Activated effector memory CD4-positive, alpha-beta T cell treated with anti-CD3 and anti-CD28 coated beads, Interleukin-2, amount 50 U/mL, for 16 hours (primary cell): ENCODE measurements around the gene PDE5A.
"Not testable (repeated sequence)": the region's sequence is repeated elsewhere in the genome, so short reads cannot be mapped to it uniquely, and the experiment has no call there.

Source experiments
- DNase-seq: peaks from one replicate; pipeline ENCODE4 v3.0.0-alpha.2; 2020

PDE5A gene

DNA sequence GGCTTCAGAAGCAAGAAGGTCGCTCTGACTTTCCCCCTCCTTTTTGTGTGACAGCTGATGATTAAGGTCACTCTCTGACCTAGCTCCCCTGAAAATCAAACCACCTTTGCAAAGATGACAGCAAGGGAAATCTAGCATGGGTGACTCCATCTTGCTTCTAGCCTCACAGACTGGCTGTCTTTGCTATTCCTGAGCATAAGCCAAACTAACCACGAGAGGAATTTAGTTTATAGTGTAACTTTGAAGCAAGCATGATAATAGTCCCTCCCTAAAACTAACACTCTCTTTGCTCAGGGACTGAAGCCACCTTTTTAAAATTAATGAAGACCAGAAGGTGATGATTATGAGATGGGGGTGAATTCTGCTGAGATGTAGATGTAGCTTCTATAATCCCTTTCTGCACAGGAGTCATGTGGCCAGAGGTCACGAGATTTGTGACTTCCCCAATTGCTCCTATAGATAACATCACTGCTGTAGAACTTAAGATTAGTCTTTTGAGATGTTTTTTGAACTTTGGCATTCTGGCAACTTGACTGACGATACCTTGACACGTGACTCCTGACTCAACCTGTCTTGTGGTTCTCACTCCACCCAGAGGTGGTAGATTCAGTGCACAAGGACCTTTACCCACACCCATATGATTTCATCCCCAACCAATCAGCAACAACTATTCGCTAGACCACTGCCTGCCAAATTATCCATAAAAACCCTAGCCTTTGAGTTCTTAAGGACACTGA is 14.9 kb upstream of the PDE5A start:
- DNase-seq = no peak

GRCh38 chr4:119641765-119642164 is 13.2 kb upstream of the PDE5A start:
- no peak for DNase-seq

GRCh38 chr4:119638359-119638758 is 9.8 kb upstream of the PDE5A start:
- DNase-seq = no peak

DNA sequence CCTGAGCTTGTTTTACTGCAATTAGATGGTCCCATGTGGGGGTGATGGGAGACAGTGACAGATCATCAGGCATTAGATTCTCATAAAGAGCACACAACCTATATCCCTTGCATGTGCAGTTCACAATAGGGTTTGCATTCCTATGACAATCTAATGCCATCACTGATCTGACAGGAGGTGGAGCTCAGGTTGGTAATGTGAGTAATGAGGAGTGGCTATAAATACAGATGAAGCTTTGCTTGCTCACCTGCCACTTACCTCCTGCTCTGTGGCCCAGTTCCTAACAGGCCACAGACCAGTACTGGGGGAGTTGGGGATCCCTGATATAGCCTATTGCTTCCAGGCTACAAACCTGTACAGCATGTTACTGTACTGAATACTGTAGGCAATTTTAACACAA is 8.2 kb upstream of the PDE5A start:
- DNase-seq = not testable (repeated sequence)

DNA sequence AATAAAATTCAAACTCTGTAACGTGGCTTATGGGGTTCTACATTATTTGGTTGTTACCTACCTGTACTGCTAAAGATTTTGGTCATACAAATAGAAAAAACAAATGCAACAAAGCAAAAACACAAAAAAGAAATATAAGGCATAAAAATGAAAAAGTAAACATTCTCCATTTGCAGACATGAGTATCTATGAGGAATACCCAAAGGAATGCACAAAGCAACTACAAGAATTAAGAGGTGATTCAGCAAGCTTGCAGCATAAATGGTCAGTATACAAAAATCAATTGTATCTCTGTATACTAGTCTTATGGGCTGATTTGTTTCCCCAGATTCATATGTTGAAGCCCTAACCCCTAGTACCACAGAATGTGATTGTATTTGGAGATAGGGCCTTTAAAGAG is 3.6 kb upstream of the PDE5A start:
- DNase-seq = no peak

DNA sequence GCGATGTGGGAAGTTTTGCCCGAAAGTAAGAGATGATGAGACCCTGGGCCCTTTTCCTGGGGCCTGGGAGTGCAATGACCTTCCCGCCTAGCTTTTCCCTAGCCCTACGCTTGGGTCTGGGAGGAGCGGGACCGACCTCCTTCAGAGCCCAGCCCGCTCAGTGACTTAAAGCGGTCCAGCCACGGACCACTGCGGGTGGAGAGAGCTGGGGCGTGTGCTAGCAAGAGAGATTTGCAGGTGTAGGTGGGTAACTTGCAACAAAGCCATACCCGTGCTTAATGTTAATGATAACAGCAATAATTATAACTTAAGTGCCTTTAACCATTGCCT is 503 bp upstream of the PDE5A start:
- no peak for DNase-seq

DNA sequence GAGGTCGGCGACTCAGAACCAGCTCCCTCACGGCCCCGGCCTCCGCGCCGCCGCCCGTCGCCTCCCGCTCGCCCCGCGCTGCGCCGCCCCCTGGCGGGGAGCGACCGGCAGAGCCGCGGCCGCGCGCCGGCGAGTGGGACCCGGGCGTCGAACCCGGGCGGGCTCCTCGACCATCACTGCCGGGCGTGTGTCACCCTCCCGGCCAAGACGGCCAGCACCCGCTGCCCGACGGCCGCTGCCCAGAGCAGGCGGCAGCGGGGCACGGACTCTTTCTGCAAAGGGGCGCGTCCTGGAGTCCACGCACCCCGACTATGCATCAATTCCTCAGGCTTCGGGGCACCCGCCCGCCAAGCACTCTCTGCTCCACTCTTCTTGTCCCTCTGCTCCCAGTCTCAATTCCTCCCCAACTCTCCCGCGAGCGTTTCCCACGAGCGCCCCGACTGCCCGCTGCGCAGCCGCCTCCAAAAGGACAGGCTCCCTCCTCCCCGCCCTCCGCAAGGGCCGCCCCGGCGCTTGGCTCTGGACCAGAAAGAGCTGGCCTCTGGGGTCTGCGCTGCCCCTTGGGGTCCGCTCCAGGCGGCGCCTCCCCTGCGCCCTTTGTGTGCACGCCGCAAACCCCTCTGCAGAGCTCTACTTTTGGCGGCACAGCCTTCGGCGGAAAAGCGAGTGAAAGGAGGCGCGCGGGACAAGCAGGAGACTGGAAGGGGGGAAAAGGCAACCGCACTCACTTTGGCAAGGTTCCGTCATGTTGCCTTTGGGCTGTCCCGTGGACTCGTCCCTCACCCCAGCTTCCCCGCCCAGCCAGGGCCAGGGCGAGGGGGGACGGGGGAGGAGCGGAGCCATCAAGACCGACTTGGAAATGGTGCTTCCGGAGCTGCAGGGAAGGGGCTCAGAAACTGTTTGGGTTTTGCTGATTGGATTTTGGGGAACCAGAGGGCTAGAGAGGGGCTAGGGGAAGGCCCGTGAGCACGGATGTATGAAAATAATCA is 1.0 kb downstream of the PDE5A start:
- peak; percentile 86 for DNase-seq

DNA sequence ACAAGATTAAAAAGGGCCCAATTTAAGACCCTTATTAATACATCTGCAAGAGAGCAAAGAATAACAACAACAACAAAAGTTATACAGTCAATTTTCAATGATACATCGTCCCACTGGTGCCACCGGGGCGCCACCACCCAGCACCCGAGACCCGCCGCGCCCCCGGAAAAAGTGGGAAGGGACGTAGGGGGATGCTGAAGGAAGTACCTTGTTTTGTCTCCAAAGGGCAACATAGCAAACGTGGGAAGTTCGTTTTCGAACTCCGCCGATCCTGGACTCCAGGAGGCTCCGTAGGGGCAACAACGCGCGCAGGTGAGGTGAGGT is 1.7 kb downstream of the PDE5A start:
- no peak for DNase-seq

DNA sequence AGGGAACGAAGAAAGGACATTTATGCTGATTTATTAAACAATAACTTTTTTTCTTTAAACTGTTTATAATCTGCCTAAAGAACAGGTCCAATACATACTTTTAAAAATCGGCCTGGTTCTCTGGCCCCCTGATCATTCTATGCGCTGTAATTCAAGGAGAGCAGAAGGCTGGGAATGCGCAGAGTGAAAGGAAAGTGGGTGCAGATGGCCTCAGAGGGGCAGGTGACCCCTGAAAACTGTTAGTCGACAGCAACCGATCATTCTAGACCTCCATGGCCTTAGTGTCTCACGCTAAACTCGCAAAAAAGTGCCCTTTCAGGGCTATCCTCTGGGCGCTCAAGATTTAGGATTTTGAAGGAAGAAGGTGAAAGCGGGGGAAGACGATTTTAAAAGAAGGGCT is 2.2 kb downstream of the PDE5A start:
- no peak for DNase-seq

DNA sequence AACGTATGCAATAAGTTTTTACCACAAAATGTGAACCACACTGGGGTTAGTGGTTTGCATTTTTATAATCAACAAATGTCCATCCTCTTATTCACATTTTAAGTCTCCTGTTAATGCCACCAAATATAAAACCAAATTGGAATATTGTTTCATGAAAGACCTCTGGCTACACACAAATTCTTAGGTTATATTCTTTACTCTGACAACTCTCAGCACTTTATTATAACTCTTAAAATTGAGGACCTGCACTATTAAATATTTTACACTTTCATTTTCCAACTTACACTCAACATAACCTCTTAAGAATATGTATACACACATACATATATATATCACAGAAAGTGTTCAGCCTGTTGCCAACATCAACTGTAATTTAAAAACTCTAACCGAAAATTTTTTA is 2.8 kb downstream of the PDE5A start:
- DNase-seq = no peak

DNA sequence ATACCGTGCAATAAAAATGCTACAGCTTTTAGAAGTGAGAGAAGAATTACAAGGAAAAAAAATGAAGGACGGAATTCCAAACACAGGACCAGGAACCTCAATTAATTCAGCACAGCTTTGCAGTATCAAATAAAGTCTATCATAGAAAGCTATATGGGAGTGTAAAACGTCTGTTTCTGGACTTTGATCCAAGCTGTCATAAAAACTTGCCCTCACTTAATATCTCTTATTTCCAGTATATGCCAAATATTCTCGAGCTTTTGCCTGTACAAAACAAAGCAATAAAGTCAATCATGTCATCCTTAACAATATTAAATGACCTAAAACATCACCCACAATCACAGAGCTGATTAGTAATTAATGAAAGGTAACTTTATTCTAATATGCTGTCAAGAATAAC is 4.2 kb downstream of the PDE5A start:
- no peak for DNase-seq

DNA sequence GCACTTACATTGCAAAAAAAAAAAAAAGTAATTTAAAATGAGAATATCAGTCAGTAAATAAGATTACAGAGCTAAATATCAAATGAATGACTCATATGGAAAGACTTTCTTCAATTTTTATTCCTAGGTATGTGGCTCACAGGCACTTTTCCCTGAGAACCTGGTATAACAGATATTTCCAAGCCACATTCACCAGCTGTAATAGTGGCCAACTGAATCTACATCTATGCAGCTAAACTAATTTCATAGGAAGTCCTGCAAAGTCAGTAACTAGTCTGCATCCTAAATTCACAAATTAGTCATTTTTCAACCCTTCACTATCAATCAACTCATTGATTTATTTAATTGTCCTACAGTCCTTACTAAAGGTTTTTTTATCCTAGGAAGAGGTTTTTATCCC is 5.6 kb downstream of the PDE5A start:
- no peak for DNase-seq

DNA sequence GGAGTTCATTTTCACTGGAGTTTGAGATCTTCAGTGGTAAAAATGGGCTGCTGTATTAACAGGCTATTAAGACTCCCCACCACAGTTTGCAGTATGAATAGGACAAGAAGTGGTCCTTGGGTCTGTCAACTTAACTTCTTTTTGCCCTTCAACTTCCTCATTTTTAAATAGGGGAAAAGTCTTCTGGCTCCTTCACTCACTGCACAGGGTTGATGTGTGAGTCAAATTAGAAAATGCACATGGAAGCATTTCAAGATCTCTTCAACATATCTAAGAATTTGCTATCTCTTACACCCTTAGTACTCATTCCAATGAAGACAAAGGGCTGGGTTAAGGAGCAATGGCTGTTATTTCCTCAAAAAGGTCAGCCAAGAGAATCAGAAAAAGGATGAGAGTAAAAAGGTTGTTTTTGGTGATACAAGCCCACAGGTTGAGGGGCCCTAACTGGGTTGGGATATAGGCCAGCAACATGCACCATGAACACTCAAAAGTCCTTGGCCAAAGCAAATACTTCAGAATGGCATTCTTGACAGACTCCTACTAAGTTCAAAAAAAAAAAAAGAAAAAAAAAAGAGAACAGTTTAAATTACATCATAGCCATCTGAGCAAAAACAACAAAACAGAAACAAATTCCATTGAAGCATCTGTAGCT is 13.4 kb downstream of the PDE5A start:
- DNase-seq = no peak

DNA sequence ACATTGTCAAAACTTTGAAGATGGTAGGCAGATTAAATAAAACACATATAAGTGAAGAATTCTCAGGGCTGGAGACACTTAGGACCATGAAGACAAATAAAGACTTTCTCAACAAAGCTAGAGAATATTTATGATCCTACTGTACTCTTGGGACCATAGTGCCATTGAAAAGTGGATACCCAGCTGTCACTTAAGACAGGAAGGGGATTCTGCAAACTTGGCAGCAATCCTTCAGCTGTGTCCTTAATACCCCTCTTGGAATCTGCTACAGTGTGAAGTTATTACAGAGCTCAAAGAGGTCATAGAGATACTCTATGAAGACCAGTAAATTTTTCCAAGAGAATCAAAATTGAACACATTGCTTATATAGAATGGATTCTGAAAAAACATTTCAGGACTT is 24.3 kb downstream of the PDE5A start:
- no peak for DNase-seq

DNA sequence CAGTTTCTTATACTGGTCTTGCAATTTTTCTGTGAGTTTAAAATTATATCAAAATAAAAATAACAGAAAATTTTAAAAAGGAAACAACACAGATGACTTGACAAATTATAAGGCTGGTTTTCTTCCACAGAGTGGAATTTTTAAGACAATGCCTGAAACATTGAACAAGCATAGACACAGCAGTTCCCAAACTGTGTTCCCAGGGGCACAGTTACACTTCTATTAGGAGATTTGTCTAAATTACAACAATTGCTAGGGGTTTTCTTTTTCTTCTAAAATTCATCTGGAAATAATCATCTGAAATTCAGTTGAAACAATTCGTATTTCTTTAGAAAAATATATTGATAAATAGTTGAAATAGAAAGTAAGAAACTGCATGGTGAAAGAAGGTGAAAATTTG is 26.2 kb downstream of the PDE5A start:
- DNase-seq = no peak

DNA sequence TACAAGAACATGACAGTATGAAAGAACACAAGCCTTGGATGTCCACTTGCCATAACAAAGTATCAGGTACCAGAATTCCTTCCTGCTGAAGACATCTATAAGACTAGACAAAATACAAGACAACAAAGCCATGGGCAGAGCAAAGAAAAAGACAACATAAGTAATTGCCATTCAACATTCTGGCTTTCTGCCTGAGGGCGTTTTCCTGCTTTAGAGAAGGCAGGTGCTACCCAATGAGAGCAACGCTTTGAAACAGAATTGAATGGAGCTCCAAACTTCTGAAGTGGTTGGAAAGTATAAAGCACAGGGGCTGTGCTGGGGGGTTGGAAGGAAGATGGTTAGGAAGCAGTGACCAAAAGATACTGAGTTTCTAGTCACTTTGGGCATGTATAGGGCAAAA is 30.1 kb downstream of the PDE5A start:
- no peak for DNase-seq

DNA sequence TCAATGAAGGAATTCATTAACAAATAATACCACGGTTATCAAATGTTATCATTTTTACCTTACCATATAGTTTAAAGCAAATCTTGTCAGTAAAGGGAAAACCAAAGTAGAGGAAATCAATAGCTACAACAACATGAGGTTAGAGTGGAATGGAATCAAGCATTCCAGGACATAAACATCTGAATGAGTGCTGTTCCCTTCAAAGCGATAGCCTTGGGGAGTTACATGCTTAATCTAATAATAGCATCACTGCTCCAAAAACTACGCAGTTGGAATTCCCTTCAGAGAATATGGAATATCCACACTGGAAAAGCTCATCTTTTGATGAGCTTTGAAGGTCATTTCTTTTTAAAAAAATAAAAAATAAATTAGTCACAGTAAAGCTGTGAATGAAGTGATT is 31.2 kb downstream of the PDE5A start:
- DNase-seq = no peak

DNA sequence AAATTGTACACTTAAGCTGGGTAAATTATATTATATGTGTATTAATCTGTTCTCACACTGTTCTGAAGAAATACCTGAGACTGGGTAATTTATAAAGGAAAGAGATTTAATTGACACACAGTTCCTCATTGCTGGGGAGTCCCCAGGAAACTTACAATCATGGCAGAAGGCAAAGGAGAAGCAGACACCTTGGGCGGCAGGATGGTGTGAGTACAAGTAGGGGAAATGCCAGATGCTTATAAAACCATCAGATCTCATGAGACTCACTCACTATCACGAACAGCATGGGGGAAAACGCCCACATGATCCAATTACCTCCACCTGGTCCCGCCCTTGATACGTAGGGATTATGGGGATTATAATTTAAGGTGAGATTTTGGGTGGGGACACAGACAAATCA is 34.9 kb downstream of the PDE5A start:
- no peak for DNase-seq

GRCh38 chr4:119592830-119593229 is 35.8 kb downstream of the PDE5A start:
- no peak for DNase-seq

DNA sequence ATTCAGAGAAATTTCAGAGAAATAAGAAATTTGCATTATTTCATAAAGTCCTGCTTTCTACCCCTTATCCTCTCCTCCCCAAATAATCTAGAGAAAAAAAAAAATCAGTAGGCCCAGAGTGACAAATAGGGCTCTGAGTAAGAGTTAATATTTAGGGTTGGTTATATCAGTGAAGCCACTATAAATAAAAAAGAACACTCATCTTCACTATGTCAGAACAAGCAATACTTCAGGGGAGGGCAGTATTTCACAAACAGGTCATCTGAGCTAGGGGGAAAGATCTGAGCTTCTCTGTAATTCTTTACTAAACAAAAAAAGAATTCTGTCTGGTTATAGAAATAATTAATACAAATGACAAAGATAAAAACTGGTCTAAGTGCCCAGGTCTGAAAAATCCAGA is 39.4 kb downstream of the PDE5A start:
- no peak for DNase-seq

- DNase-seq = no peak
Observed at GRCh38 chr4:119587796-119588195, 40.8 kb downstream of the PDE5A start.

DNA sequence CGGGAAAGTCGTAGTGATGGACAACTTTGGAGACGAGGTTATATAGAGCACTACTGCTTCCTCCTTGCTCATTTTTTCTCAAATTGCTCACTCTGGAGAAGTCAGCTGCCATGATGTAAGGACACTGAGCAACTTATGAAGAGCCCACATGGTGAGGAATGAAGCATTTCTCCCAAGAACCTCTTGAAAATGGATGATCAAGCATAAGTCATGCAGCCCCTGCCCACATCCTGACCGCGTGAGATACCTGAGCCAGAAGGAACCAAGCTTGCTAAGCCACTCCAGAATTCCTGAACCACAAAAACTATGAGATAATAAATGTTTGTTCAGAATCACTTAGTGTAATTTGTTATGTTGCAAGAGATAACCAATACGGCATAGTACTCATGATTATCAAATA is 42.8 kb downstream of the PDE5A start:
- DNase-seq = no peak

GRCh38 chr4:119581190-119581873 is 47.3 kb downstream of the PDE5A start:
- no peak for DNase-seq

- DNase-seq = no peak
Observed at GRCh38 chr4:119580293-119580692, 48.3 kb downstream of the PDE5A start.
